HCT116 (cell line): Measurements from ENCODE around the gene GALK2. TPM values are rescaled to one million over a fixed set of nuclear protein-coding genes. Genes with fewer than 3 reads are reported as not detected.

Source experiments
- ATAC-seq: fragments of 200-7000 bp; cut with Tn5 transposase; 2 replicates; pipeline ENCODE4 v1.9.1; 2020; ENCODE audit warnings: mild to moderate bottlenecking, moderate library complexity
- BruUV-seq: library from RNA; stranded (reverse); fragments of 400-500 nt; replicated peaks from 2 replicates; lab custom pipeline; 2021; lab: Mats Ljungman, UMichigan
- CTCF ChIA-PET: fragments of 300-600 bp; sonication (Branson Sonifier 250); formaldehyde crosslinking; loops from one replicate; lab custom pipeline; 2021; ENCODE audit warnings: antibody characterized with exemption; lab: Charles Lee
- POLR2A ChIA-PET: fragments of 300-600, 350-600 bp; sonication (Branson Sonifier 250); formaldehyde crosslinking; loops from one replicate; lab custom pipeline; 2021; ENCODE audit warnings: antibody characterized with exemption; lab: Charles Lee
- RAD21 ChIA-PET, 2 experiments: fragments of 300-600 bp; sonication (Branson Sonifier 250); formaldehyde crosslinking; loops; one replicate each; lab custom pipeline; 2023; ENCODE audit warnings: low total read pairs in 2 of 2; ENCODE audit not compliant: uncharacterized antibody in 2 of 2, unreplicated experiment in 2 of 2, low non-redundant PET in 1 of 2; lab: Charles Lee
- DNase-seq: peaks from one replicate; pipeline ENCODE4 v3.0.0-alpha.2; 2010; ENCODE audit warnings: low read depth, low spot score
- H2AFZ ChIP-seq: fragments of 200-600 bp; shearing (Covaris generic), sonication (generic); 2 replicates; pipeline ENCODE4 v1.6.1; 2017; ENCODE audit warnings: low read depth, mixed run types, mixed read lengths, antibody characterized with exemption, low read length; ENCODE audit not compliant: poor library complexity, severe bottlenecking
- H3K27ac ChIP-seq: 2 replicates; pipeline ENCODE4 v1.5.1; 2012; ENCODE audit warnings: low read depth, low read length
- H3K27me3 ChIP-seq: fragments of 200-600 bp; sonication (generic); 2 replicates; pipeline ENCODE4 v1.6.1; 2016; ENCODE audit warnings: mixed run types, low read length, mixed read lengths; ENCODE audit not compliant: insufficient read depth
- H3K36me3 ChIP-seq, 2 experiments: fragments of 200-500 bp in 1 of 2; fragments of 200-600 bp in 1 of 2; sonication (Bioruptor generic) in 1 of 2; sonication (generic) in 1 of 2; 2 replicates each; pipeline versions ENCODE4 v1.5.1 to v1.6.1; 2014 to 2016; ENCODE audit warnings: low read length in 2 of 2, inconsistent platforms in 1 of 2, mixed read lengths in 1 of 2, mixed run types in 1 of 2; ENCODE audit not compliant: insufficient read depth in 2 of 2, control insufficient read depth in 1 of 2
- H3K4me1 ChIP-seq, 2 experiments: fragments of 200-600 bp in 1 of 2; sonication (generic) in 1 of 2; 2 replicates each; pipeline versions ENCODE4 v1.5.1 to v1.6.1; 2012 to 2017; ENCODE audit warnings: low read length in 2 of 2, inconsistent platforms in 1 of 2, mild to moderate bottlenecking in 1 of 2, mixed read lengths in 1 of 2, mixed run types in 1 of 2, moderate library complexity in 1 of 2; ENCODE audit not compliant: insufficient read depth in 2 of 2, control insufficient read depth in 1 of 2
- H3K4me2 ChIP-seq: fragments of 200-600 bp; sonication (generic); 2 replicates; pipeline ENCODE4 v1.6.1; 2017; ENCODE audit warnings: mixed run types, low read length, mixed read lengths
- H3K4me3 ChIP-seq, 2 experiments: fragments of 200-600 bp in 1 of 2; sonication (generic) in 1 of 2; replicated peaks in 1 of 2; 2 replicates each; pipeline ENCODE4 v1.5.1; 2011 to 2016; ENCODE audit warnings: low read length in 2 of 2, control low read depth in 1 of 2, low read depth in 1 of 2, mild to moderate bottlenecking in 1 of 2, mixed read lengths in 1 of 2, mixed run types in 1 of 2
- H3K79me2 ChIP-seq: fragments of 200-600 bp; sonication (generic); 2 replicates; pipeline ENCODE4 v1.6.1; 2017; ENCODE audit warnings: mild to moderate bottlenecking, mixed run types, low read length, moderate library complexity, mixed read lengths; ENCODE audit not compliant: insufficient read depth
- H3K9ac ChIP-seq: fragments of 200-600 bp; sonication (generic); 2 replicates; pipeline ENCODE4 v1.6.1; 2016; ENCODE audit warnings: low read length, mixed read lengths
- H3K9me2 ChIP-seq: fragments of 200-600 bp; sonication (generic), shearing (Covaris generic); 2 replicates; pipeline ENCODE4 v1.6.1; 2017; ENCODE audit warnings: mixed run types, mild to moderate bottlenecking, moderate library complexity; ENCODE audit not compliant: insufficient read depth
- H3K9me3 ChIP-seq, 2 experiments: fragments of 200-500 bp in 1 of 2; fragments of 200-600 bp in 1 of 2; sonication (Bioruptor generic) in 1 of 2; sonication (generic) in 1 of 2; 2 replicates each; pipeline ENCODE4 v1.6.1; 2014 to 2017; ENCODE audit warnings: low read length in 2 of 2, mixed read lengths in 2 of 2, inconsistent platforms in 1 of 2, low read depth in 1 of 2, mild to moderate bottlenecking in 1 of 2, mixed run types in 1 of 2, moderate library complexity in 1 of 2; ENCODE audit not compliant: control insufficient read depth in 1 of 2, insufficient read depth in 1 of 2
- H4K20me1 ChIP-seq: fragments of 200-600 bp; sonication (generic), shearing (Covaris generic); 2 replicates; pipeline ENCODE4 v1.6.1; 2017; ENCODE audit warnings: mixed run types, mild to moderate bottlenecking, moderate library complexity; ENCODE audit not compliant: insufficient read depth
- ATF3 ChIP-seq: IDR thresholded peaks from 2 replicates; pipeline ENCODE4 v1.6.1; 2012
- CBX3 ChIP-seq: IDR thresholded peaks from 2 replicates; pipeline ENCODE4 v1.6.1; 2012; ENCODE audit warnings: low read depth
- CEBPB ChIP-seq: IDR thresholded peaks from 2 replicates; pipeline ENCODE4 v1.6.1; 2012; ENCODE audit warnings: low read depth
- CTCF ChIP-seq, 3 experiments: fragments of 200-600 bp in 1 of 3; sonication (generic) in 1 of 3; IDR thresholded peaks in 2 of 3; conservative IDR thresholded peaks in 1 of 3; 2 replicates each; pipeline ENCODE4 v1.5.1; 2012 to 2017; ENCODE audit warnings: low read depth in 2 of 3, low read length in 2 of 3, antibody characterized with exemption in 1 of 3, borderline replicate concordance in 1 of 3, control low read depth in 1 of 3, mild to moderate bottlenecking in 1 of 3, mixed read lengths in 1 of 3, mixed run types in 1 of 3, moderate library complexity in 1 of 3; ENCODE audit not compliant: insufficient read depth in 1 of 3
- EGR1 ChIP-seq: IDR thresholded peaks from 2 replicates; pipeline ENCODE4 v1.6.1; 2012; ENCODE audit warnings: low read depth
- ELF1 ChIP-seq: IDR thresholded peaks from 2 replicates; pipeline ENCODE4 v1.6.1; 2012; ENCODE audit warnings: low read depth, borderline replicate concordance
- EZH2 ChIP-seq: fragments of 200-600 bp; sonication (generic); IDR thresholded peaks from 2 replicates; pipeline ENCODE4 v1.6.1; 2017; ENCODE audit warnings: antibody characterized with exemption, mixed run types
- EZH2phosphoT487 ChIP-seq: fragments of 200-600 bp; IDR thresholded peaks from 2 replicates; pipeline ENCODE4 v1.6.1; 2018; ENCODE audit warnings: antibody characterized with exemption, borderline replicate concordance
- FOSL1 ChIP-seq: IDR thresholded peaks from 2 replicates; pipeline ENCODE4 v1.6.1; 2012; ENCODE audit warnings: low read depth
- JUND ChIP-seq: IDR thresholded peaks from 2 replicates; pipeline ENCODE4 v1.6.1; 2012
- MAX ChIP-seq: IDR thresholded peaks from 2 replicates; pipeline ENCODE4 v1.6.1; 2012
- POLR2A ChIP-seq: IDR thresholded peaks from 2 replicates; pipeline ENCODE4 v1.7.0; 2011; ENCODE audit warnings: borderline replicate concordance; ENCODE audit not compliant: insufficient read depth, insufficient read length; ENCODE audit errors: extremely low read depth
- POLR2AphosphoS5 ChIP-seq: IDR thresholded peaks from 2 replicates; pipeline ENCODE4 v1.6.1; 2011; ENCODE audit warnings: mild to moderate bottlenecking, low read depth, low read length, moderate library complexity
- RAD21 ChIP-seq: IDR thresholded peaks from 2 replicates; pipeline ENCODE4 v1.6.1; 2012; ENCODE audit warnings: low read depth, mild to moderate bottlenecking
- SIN3A ChIP-seq: IDR thresholded peaks from 2 replicates; pipeline ENCODE4 v1.6.1; 2012; ENCODE audit warnings: low read depth
- SRF ChIP-seq: IDR thresholded peaks from 2 replicates; pipeline ENCODE4 v1.6.1; 2012; ENCODE audit warnings: low read depth
- TCF7L2 ChIP-seq: IDR thresholded peaks from 2 replicates; pipeline ENCODE4 v1.7.0; 2011; ENCODE audit warnings: borderline replicate concordance, inconsistent platforms; ENCODE audit not compliant: insufficient read depth, insufficient read length; ENCODE audit errors: extremely low read depth
- YY1 ChIP-seq: IDR thresholded peaks from 2 replicates; pipeline ENCODE4 v1.6.1; 2011; ENCODE audit warnings: low read length, low read depth, moderate library complexity, mild to moderate bottlenecking; ENCODE audit not compliant: insufficient replicate concordance; ENCODE audit errors: extremely low read depth
- ZBTB33 ChIP-seq: IDR thresholded peaks from 2 replicates; pipeline ENCODE4 v1.6.1; 2011; ENCODE audit warnings: mild to moderate bottlenecking, low read length, moderate library complexity; ENCODE audit not compliant: insufficient replicate concordance; ENCODE audit errors: extremely low read depth
- ZFX ChIP-seq: fragments of 450-650 bp; IDR thresholded peaks from 2 replicates; pipeline ENCODE4 v1.6.1; 2017
- intact Hi-C: fragments of 100-400 bp; cut with micrococcal nuclease; formaldehyde crosslinking; loops from 2 replicates; pipeline ENCODE4 v1.10.0; 2022
- total RNA-seq: library from RNA; stranded (reverse); gene quantifications from one replicate; pipeline ENCODE4 v1.2.1, GENCODE V29; 2021; ENCODE audit not compliant: unreplicated experiment

Gene GALK2
- total RNA-seq, 1 experiment from 2014 or later, result 18.7 TPM

GRCh38 chr15:49179433-49180190 lies 9.6 kb downstream of the GALK2 start:
- ATAC-seq (no peak), DNase-seq (no peak)
- Histone ChIP-seq H4K20me1 (no peaks in the 10 kb centered on the region), H3K9me2 (no peaks in the 10 kb centered on the region), H3K4me1 (no peaks in the 10 kb centered on the region), H3K9me3 (no peaks in the 10 kb centered on the region), H3K4me3 (no peak overlapping the region), H3K27me3 (no peaks in the 10 kb centered on the region), H3K36me3 (no peaks in the 10 kb centered on the region), H3K4me2 (no peak overlapping the region), H3K9ac (no peak overlapping the region), H3K79me2 (no peaks in the 10 kb centered on the region; the same call in 1 of the 2 replicates), H3K27ac (no peak overlapping the region), H2AFZ (no peak overlapping the region)
- RAD21 ChIA-PET, result no interaction called here
- CTCF ChIA-PET, result no interaction called here
- no TSS peak for BruUV-seq
- POLR2A ChIA-PET, result interaction anchor here (0.7 kb wide), 1 partner anchor 9 kb away, joined by 3 read pairs; the partner anchor contains the start of gene GALK2
- TF ChIP-seq JUND (no peak), EGR1 (no peak), CTCF (IDR thresholded peaks at IDR 0.05 in 2 of 3, conservative IDR thresholded peaks at IDR 0.05 in 1 of 3; ENCODE audit: borderline replicate concordance in 1 of 3, insufficient read depth in 1 of 3, low read depth in 2 of 3, low read length in 2 of 3) (no peak), SIN3A (no peak), EZH2 (no peak), ATF3 (no peak), POLR2A (no peak), ELF1 (no peak), CBX3 (no peak), ZBTB33 (no peak), SRF (no peak), POLR2AphosphoS5 (no peak), YY1 (no peak), CEBPB (no peak), FOSL1 (no peak), EZH2phosphoT487 (no peak), TCF7L2 (no peak), ZFX (no peak), MAX (no peak), RAD21 (no peak)
- intact Hi-C loops, result no loop called here
